HCT116 (cell line): Measurements from ENCODE around the gene CLIC3. TPM values are rescaled to one million over a fixed set of nuclear protein-coding genes. Genes with fewer than 3 reads are reported as not detected.

ENCODE experiments used
- ATAC-seq: fragments of 200-7000 bp; cut with Tn5 transposase; 2 replicates; pipeline ENCODE4 v1.9.1; 2020; ENCODE audit warnings: mild to moderate bottlenecking, moderate library complexity
- BruUV-seq: library from RNA; stranded (reverse); fragments of 400-500 nt; replicated peaks from 2 replicates; lab custom pipeline; 2021; lab: Mats Ljungman, UMichigan
- CTCF ChIA-PET: fragments of 300-600 bp; sonication (Branson Sonifier 250); formaldehyde crosslinking; loops from one replicate; lab custom pipeline; 2021; ENCODE audit warnings: antibody characterized with exemption; lab: Charles Lee
- POLR2A ChIA-PET: fragments of 300-600, 350-600 bp; sonication (Branson Sonifier 250); formaldehyde crosslinking; loops from one replicate; lab custom pipeline; 2021; ENCODE audit warnings: antibody characterized with exemption; lab: Charles Lee
- RAD21 ChIA-PET, 2 experiments: fragments of 300-600 bp; sonication (Branson Sonifier 250); formaldehyde crosslinking; loops; one replicate each; lab custom pipeline; 2023; ENCODE audit warnings: low total read pairs in 2 of 2; ENCODE audit not compliant: uncharacterized antibody in 2 of 2, unreplicated experiment in 2 of 2, low non-redundant PET in 1 of 2; lab: Charles Lee
- DNase-seq: peaks from one replicate; pipeline ENCODE4 v3.0.0-alpha.2; 2010; ENCODE audit warnings: low read depth, low spot score
- H2AFZ ChIP-seq: fragments of 200-600 bp; shearing (Covaris generic), sonication (generic); 2 replicates; pipeline ENCODE4 v1.6.1; 2017; ENCODE audit warnings: low read depth, mixed run types, mixed read lengths, antibody characterized with exemption, low read length; ENCODE audit not compliant: poor library complexity, severe bottlenecking
- H3K27ac ChIP-seq: 2 replicates; pipeline ENCODE4 v1.5.1; 2012; ENCODE audit warnings: low read depth, low read length
- H3K27me3 ChIP-seq: fragments of 200-600 bp; sonication (generic); 2 replicates; pipeline ENCODE4 v1.6.1; 2016; ENCODE audit warnings: mixed run types, low read length, mixed read lengths; ENCODE audit not compliant: insufficient read depth
- H3K36me3 ChIP-seq, 2 experiments: fragments of 200-500 bp in 1 of 2; fragments of 200-600 bp in 1 of 2; sonication (Bioruptor generic) in 1 of 2; sonication (generic) in 1 of 2; 2 replicates each; pipeline versions ENCODE4 v1.5.1 to v1.6.1; 2014 to 2016; ENCODE audit warnings: low read length in 2 of 2, inconsistent platforms in 1 of 2, mixed read lengths in 1 of 2, mixed run types in 1 of 2; ENCODE audit not compliant: insufficient read depth in 2 of 2, control insufficient read depth in 1 of 2
- H3K4me1 ChIP-seq, 2 experiments: fragments of 200-600 bp in 1 of 2; sonication (generic) in 1 of 2; 2 replicates each; pipeline versions ENCODE4 v1.5.1 to v1.6.1; 2012 to 2017; ENCODE audit warnings: low read length in 2 of 2, inconsistent platforms in 1 of 2, mild to moderate bottlenecking in 1 of 2, mixed read lengths in 1 of 2, mixed run types in 1 of 2, moderate library complexity in 1 of 2; ENCODE audit not compliant: insufficient read depth in 2 of 2, control insufficient read depth in 1 of 2
- H3K4me2 ChIP-seq: fragments of 200-600 bp; sonication (generic); 2 replicates; pipeline ENCODE4 v1.6.1; 2017; ENCODE audit warnings: mixed run types, low read length, mixed read lengths
- H3K4me3 ChIP-seq, 2 experiments: fragments of 200-600 bp in 1 of 2; sonication (generic) in 1 of 2; replicated peaks in 1 of 2; 2 replicates each; pipeline ENCODE4 v1.5.1; 2011 to 2016; ENCODE audit warnings: low read length in 2 of 2, control low read depth in 1 of 2, low read depth in 1 of 2, mild to moderate bottlenecking in 1 of 2, mixed read lengths in 1 of 2, mixed run types in 1 of 2
- H3K79me2 ChIP-seq: fragments of 200-600 bp; sonication (generic); 2 replicates; pipeline ENCODE4 v1.6.1; 2017; ENCODE audit warnings: mild to moderate bottlenecking, mixed run types, low read length, moderate library complexity, mixed read lengths; ENCODE audit not compliant: insufficient read depth
- H3K9ac ChIP-seq: fragments of 200-600 bp; sonication (generic); 2 replicates; pipeline ENCODE4 v1.6.1; 2016; ENCODE audit warnings: low read length, mixed read lengths
- H3K9me2 ChIP-seq: fragments of 200-600 bp; sonication (generic), shearing (Covaris generic); 2 replicates; pipeline ENCODE4 v1.6.1; 2017; ENCODE audit warnings: mixed run types, mild to moderate bottlenecking, moderate library complexity; ENCODE audit not compliant: insufficient read depth
- H3K9me3 ChIP-seq, 2 experiments: fragments of 200-500 bp in 1 of 2; fragments of 200-600 bp in 1 of 2; sonication (Bioruptor generic) in 1 of 2; sonication (generic) in 1 of 2; 2 replicates each; pipeline ENCODE4 v1.6.1; 2014 to 2017; ENCODE audit warnings: low read length in 2 of 2, mixed read lengths in 2 of 2, inconsistent platforms in 1 of 2, low read depth in 1 of 2, mild to moderate bottlenecking in 1 of 2, mixed run types in 1 of 2, moderate library complexity in 1 of 2; ENCODE audit not compliant: control insufficient read depth in 1 of 2, insufficient read depth in 1 of 2
- H4K20me1 ChIP-seq: fragments of 200-600 bp; sonication (generic), shearing (Covaris generic); 2 replicates; pipeline ENCODE4 v1.6.1; 2017; ENCODE audit warnings: mixed run types, mild to moderate bottlenecking, moderate library complexity; ENCODE audit not compliant: insufficient read depth
- CEBPB ChIP-seq: IDR thresholded peaks from 2 replicates; pipeline ENCODE4 v1.6.1; 2012; ENCODE audit warnings: low read depth
- CTCF ChIP-seq, 3 experiments: fragments of 200-600 bp in 1 of 3; sonication (generic) in 1 of 3; IDR thresholded peaks in 2 of 3; conservative IDR thresholded peaks in 1 of 3; 2 replicates each; pipeline ENCODE4 v1.5.1; 2012 to 2017; ENCODE audit warnings: low read depth in 2 of 3, low read length in 2 of 3, antibody characterized with exemption in 1 of 3, borderline replicate concordance in 1 of 3, control low read depth in 1 of 3, mild to moderate bottlenecking in 1 of 3, mixed read lengths in 1 of 3, mixed run types in 1 of 3, moderate library complexity in 1 of 3; ENCODE audit not compliant: insufficient read depth in 1 of 3
- EGR1 ChIP-seq: IDR thresholded peaks from 2 replicates; pipeline ENCODE4 v1.6.1; 2012; ENCODE audit warnings: low read depth
- FOSL1 ChIP-seq: IDR thresholded peaks from 2 replicates; pipeline ENCODE4 v1.6.1; 2012; ENCODE audit warnings: low read depth
- JUND ChIP-seq: IDR thresholded peaks from 2 replicates; pipeline ENCODE4 v1.6.1; 2012
- MAX ChIP-seq: IDR thresholded peaks from 2 replicates; pipeline ENCODE4 v1.6.1; 2012
- POLR2AphosphoS5 ChIP-seq: IDR thresholded peaks from 2 replicates; pipeline ENCODE4 v1.6.1; 2011; ENCODE audit warnings: mild to moderate bottlenecking, low read depth, low read length, moderate library complexity
- SIN3A ChIP-seq: IDR thresholded peaks from 2 replicates; pipeline ENCODE4 v1.6.1; 2012; ENCODE audit warnings: low read depth
- SRF ChIP-seq: IDR thresholded peaks from 2 replicates; pipeline ENCODE4 v1.6.1; 2012; ENCODE audit warnings: low read depth
- intact Hi-C: fragments of 100-400 bp; cut with micrococcal nuclease; formaldehyde crosslinking; loops from 2 replicates; pipeline ENCODE4 v1.10.0; 2022
- total RNA-seq: library from RNA; stranded (reverse); gene quantifications from one replicate; pipeline ENCODE4 v1.2.1, GENCODE V29; 2021; ENCODE audit not compliant: unreplicated experiment

CLIC3 gene
- total RNA-seq, 1 experiment from 2014 or later = 8.4 TPM

GRCh38 chr9:136971746-136972145 lies 24.6 kb downstream of the CLIC3 start:
- ATAC-seq = no peak
- CTCF ChIA-PET = no interaction called here

More at GRCh38 chr9:136971746-136972145, 24.6 kb downstream of the CLIC3 start:
- Histone ChIP-seq H3K9me3 (no peaks in the 10 kb centered on the region), H4K20me1 (no peaks in the 10 kb centered on the region), H3K4me2 (no peak overlapping the region), H2AFZ (no peak overlapping the region), H3K4me3 (no peak overlapping the region), H3K36me3 (no peaks in the 10 kb centered on the region), H3K9ac (no peak overlapping the region), H3K4me1 (peaks cover 2 to 18% of the 10 kb centered on the region in 2 experiments; a peak in 3 of 4 replicates), H3K9me2 (no peaks in the 10 kb centered on the region), H3K27me3 (no peaks in the 10 kb centered on the region), H3K79me2 (no peaks in the 10 kb centered on the region), H3K27ac (no peak overlapping the region)
- no TSS peak for BruUV-seq
- intact Hi-C loops = no loop called here
- ChIA-PET POLR2A (no interaction called here), RAD21 (no interaction called here)
- DNase-seq = no peak
- TF ChIP-seq CEBPB (no peak), POLR2AphosphoS5 (no peak), FOSL1 (no peak), JUND (no peak), SRF (no peak), EGR1 (no peak), SIN3A (no peak), MAX (no peak), CTCF (IDR thresholded peaks at IDR 0.05 in 2 of 3, conservative IDR thresholded peaks at IDR 0.05 in 1 of 3; ENCODE audit: borderline replicate concordance in 1 of 3, insufficient read depth in 1 of 3, low read depth in 2 of 3, low read length in 2 of 3) (no peak)
